Measurements from ENCODE around the gene CDK5RAP2.

- TF ChIP-seq CTCF (IDR thresholded peaks at IDR 0.05) (no peak), POLR2A (IDR thresholded peaks at IDR 0.05) (no peak)
Measured at GRCh38 chr9:120432600-120432999, 147.4 kb downstream of the CDK5RAP2 start.
